Stimulated activated CD4-positive, alpha-beta T cell treated with anti-CD3 and anti-CD28 coated beads, Interleukin-15, amount 100 ng/mL, for 1 hour (primary cell): ENCODE results near the gene NMT1.

ENCODE experiments used
- DNase-seq, 2 donors: peaks; one replicate each; pipeline ENCODE4 v3.0.0-alpha.2; 2020; ENCODE audit warnings: low read depth in 1 of 2, low spot score in 1 of 2

The NMT1 gene

GRCh38 chr17:45077643-45078042, 16.5 kb downstream of the NMT1 start:
- DNase-seq: no peak

- DNase-seq: no peak
Measured at GRCh38 chr17:45081047-45081703, 20.1 kb downstream of the NMT1 start.

GRCh38 chr17:45086391-45086790, 25.3 kb downstream of the NMT1 start:
- DNase-seq: no peak

GRCh38 chr17:45086865-45087503, 25.9 kb downstream of the NMT1 start:
- DNase-seq: no peak

GRCh38 chr17:45087504-45087975, 26.4 kb downstream of the NMT1 start:
- DNase-seq: no peak

GRCh38 chr17:45087978-45088377, 26.9 kb downstream of the NMT1 start:
- DNase-seq: no peak

GRCh38 chr17:45088741-45089140, 27.6 kb downstream of the NMT1 start:
- no peak for DNase-seq

GRCh38 chr17:45090711-45091110, 29.6 kb downstream of the NMT1 start:
- no peak for DNase-seq

- no peak for DNase-seq
Measured at GRCh38 chr17:45091778-45092425, 30.8 kb downstream of the NMT1 start.

- no peak for DNase-seq
Measured at GRCh38 chr17:45092911-45093430, 31.9 kb downstream of the NMT1 start.

- no peak for DNase-seq
Measured at GRCh38 chr17:45093444-45094110, 32.5 kb downstream of the NMT1 start.

GRCh38 chr17:45096141-45096540, 35.0 kb downstream of the NMT1 start:
- no peak for DNase-seq

GRCh38 chr17:45096926-45097325, 35.8 kb downstream of the NMT1 start:
- no peak for DNase-seq

GRCh38 chr17:45098081-45098868, 37.2 kb downstream of the NMT1 start:
- DNase-seq: no peak

GRCh38 chr17:45098869-45099616, 37.9 kb downstream of the NMT1 start:
- peak; percentile 33 to 54 for DNase-seq

- DNase-seq: no peak
Measured at GRCh38 chr17:45101546-45101882, 40.4 kb downstream of the NMT1 start.

GRCh38 chr17:45101883-45102811, 41.0 kb downstream of the NMT1 start:
- DNase-seq: no peak

GRCh38 chr17:45102856-45103255, 41.7 kb downstream of the NMT1 start:
- DNase-seq: no peak

GRCh38 chr17:45103269-45103795, 42.2 kb downstream of the NMT1 start:
- DNase-seq: no peak
